ENCODE data around the gene TECTA. TPM values are rescaled to one million over a fixed set of nuclear protein-coding genes. Genes with fewer than 3 reads are reported as not detected.

Gene TECTA
- total RNA-seq, 4 donors from 2014 or later: 0.38 TPM; not detected in 3

- no peak for DNase-seq
- 33 to 100% methylated on average over 1 of the region's 1 CpG for WGBS, 2 donors
Observed at GRCh38 chr11:121108413-121108812, 7.4 kb downstream of the TECTA start.

GRCh38 chr11:121109471-121109870, 8.4 kb downstream of the TECTA start:
- intact Hi-C loops (cut with DNase I): no loop called here
- DNase-seq: no peak
- Histone ChIP-seq H3K4me3 (no peak overlapping the region), H3K36me3 (no peaks in the 10 kb centered on the region), H3K4me1 (peaks cover 0 to 22% (median 0%) of the 10 kb centered on the region in 3 donors), H3K27me3 (peaks cover 0 to 20% (median 0%) of the 10 kb centered on the region in 4 donors), H3K27ac (no peak overlapping the region), H3K9me3 (no peaks in the 10 kb centered on the region)
- TF ChIP-seq CTCF (IDR thresholded peaks at IDR 0.05) (no peak), POLR2A (IDR thresholded peaks at IDR 0.05) (no peak)
- WGBS, 2 donors: 76 to 88% methylated on average over 2 of the region's 2 CpGs

More at GRCh38 chr11:121108413-121108812, 7.4 kb downstream of the TECTA start:
- H3K27me3 ChIP-seq: peaks cover 0 to 20% (median 0%) of the 10 kb centered on the region in 4 donors
- H3K4me1 ChIP-seq: peaks cover 0 to 27% (median 0%) of the 10 kb centered on the region in 3 donors
- H3K27ac ChIP-seq: no peak overlapping the region
- no peaks in the 10 kb centered on the region for H3K36me3 ChIP-seq
- no peaks in the 10 kb centered on the region for H3K9me3 ChIP-seq
- TF ChIP-seq CTCF (IDR thresholded peaks at IDR 0.05) (no peak), POLR2A (IDR thresholded peaks at IDR 0.05) (no peak)
- no peak overlapping the region for H3K4me3 ChIP-seq
- intact Hi-C loops (cut with DNase I): no loop called here

- no peak for DNase-seq
- peaks cover 0 to 20% (median 0%) of the 10 kb centered on the region in 4 donors for H3K27me3 ChIP-seq
- H3K4me1 ChIP-seq: peaks cover 0 to 17% (median 0%) of the 10 kb centered on the region in 3 donors
- no peaks in the 10 kb centered on the region for H3K36me3 ChIP-seq
- H3K27ac ChIP-seq: no peak overlapping the region
- no peaks in the 10 kb centered on the region for H3K9me3 ChIP-seq
- no peak overlapping the region for H3K4me3 ChIP-seq
- TF ChIP-seq CTCF (IDR thresholded peaks at IDR 0.05) (no peak), POLR2A (IDR thresholded peaks at IDR 0.05) (no peak)
- 59 to 62% methylated on average over 7 of the region's 7 CpGs for WGBS, 2 donors
- intact Hi-C loops (cut with DNase I): no loop called here
Observed at GRCh38 chr11:121109916-121110586, 9.0 kb downstream of the TECTA start.

- H3K4me3 ChIP-seq: no peak overlapping the region
- no peaks in the 10 kb centered on the region for H3K36me3 ChIP-seq
- intact Hi-C loops (cut with DNase I): no loop called here
- peaks cover 0 to 7% (median 0%) of the 10 kb centered on the region in 3 donors for H3K4me1 ChIP-seq
- WGBS, 2 donors: 71 to 82% methylated on average over 10 of the region's 10 CpGs
- H3K27me3 ChIP-seq: peaks cover 0 to 20% (median 0%) of the 10 kb centered on the region in 4 donors
- DNase-seq: no peak
- no peak for TF ChIP-seq POLR2A (IDR thresholded peaks at IDR 0.05)
- TF ChIP-seq CTCF (IDR thresholded peaks at IDR 0.05): no peak
- H3K9me3 ChIP-seq: no peaks in the 10 kb centered on the region
- no peak overlapping the region for H3K27ac ChIP-seq
Observed at GRCh38 chr11:121110871-121111724, 10.1 kb downstream of the TECTA start.
